B cell (primary cell): ENCODE data around the gene PLCB1.

ENCODE experiments used
- CTCF ChIP-seq: fragments of 200-600 bp; IDR thresholded peaks from one replicate; pipeline ENCODE4 v1.8.0; 2022; ENCODE audit warnings: antibody characterized with exemption, mild to moderate bottlenecking
- EZH2 ChIP-seq: IDR thresholded peaks from 2 replicates; pipeline ENCODE4 v1.6.1; 2012; ENCODE audit warnings: borderline replicate concordance, low read depth, mild to moderate bottlenecking, moderate library complexity, low read length; ENCODE audit not compliant: insufficient read depth, poor library complexity, severe bottlenecking

DNA sequence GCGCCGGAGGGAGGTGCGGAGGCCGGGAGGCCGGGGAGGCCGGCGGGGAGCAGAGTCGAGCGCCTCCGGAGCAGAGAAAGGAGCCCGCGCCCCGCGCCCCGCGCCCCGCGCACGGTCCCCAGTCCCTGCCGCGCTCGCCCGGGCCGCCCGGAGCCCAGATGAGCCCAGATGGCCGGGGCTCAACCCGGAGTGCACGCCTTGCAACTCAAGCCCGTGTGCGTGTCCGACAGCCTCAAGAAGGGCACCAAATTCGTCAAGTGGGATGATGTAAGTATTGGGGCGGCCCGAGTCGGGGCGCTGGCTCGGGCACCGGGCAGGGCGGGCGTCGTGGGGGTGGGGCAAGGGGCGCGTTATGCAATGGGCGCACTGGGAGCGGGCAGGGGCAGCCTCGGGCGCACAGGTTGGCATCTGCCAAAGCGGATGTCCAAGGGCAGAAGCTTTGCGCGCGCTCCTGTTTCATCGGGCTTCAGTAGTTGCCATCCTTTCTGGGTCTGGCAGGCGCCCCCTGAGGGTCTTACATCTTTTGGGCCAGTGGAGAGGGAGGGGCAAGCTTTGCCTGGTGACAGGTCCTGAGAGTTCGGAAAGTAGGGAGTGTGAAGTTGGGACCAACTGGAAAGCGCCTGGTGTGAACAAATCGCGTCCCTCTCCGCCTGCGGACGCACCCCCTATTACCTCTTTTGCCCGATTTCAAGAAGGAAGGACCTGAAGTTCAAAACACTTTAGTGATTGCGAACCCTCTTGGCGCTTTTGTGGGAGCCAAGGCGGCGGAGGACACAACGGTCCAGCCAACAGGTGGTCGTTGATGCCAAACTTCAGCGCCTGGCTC lies 631 bp downstream of the PLCB1 start:
- TF ChIP-seq CTCF: no peak
- TF ChIP-seq EZH2: no peak
